Left ventricle myocardium inferior (tissue), 1 donor: Measurements from ENCODE around the gene PPP2R2C. TPM values are rescaled to one million over a fixed set of nuclear protein-coding genes. Genes with fewer than 3 reads are reported as not detected.

Experiments used
- DNase-seq: peaks from one replicate; pipeline ENCODE4 v3.0.0-alpha.2; 2020
- H3K27ac ChIP-seq: fragments of 200-600 bp; replicated peaks from 2 replicates; pipeline ENCODE4 v1.8.0; 2021
- H3K27me3 ChIP-seq: fragments of 200-600 bp; 2 replicates; pipeline ENCODE4 v1.8.0; 2021; ENCODE audit warnings: low read depth
- H3K36me3 ChIP-seq: fragments of 200-600 bp; 2 replicates; pipeline ENCODE4 v1.8.0; 2021
- H3K4me1 ChIP-seq: fragments of 200-600 bp; 2 replicates; pipeline ENCODE4 v1.8.0; 2021
- H3K4me3 ChIP-seq: fragments of 200-600 bp; 2 replicates; pipeline ENCODE4 v1.8.0; 2021; ENCODE audit warnings: mild to moderate bottlenecking, moderate library complexity
- H3K9me3 ChIP-seq: fragments of 200-600 bp; replicated peaks from 2 replicates; pipeline ENCODE4 v1.8.0; 2021
- CTCF ChIP-seq: fragments of 200-600 bp; IDR thresholded peaks from 2 replicates; pipeline ENCODE4 v1.8.0; 2021; ENCODE audit warnings: antibody characterized with exemption, mild to moderate bottlenecking, borderline replicate concordance
- intact Hi-C: fragments of 100-400 bp; cut with micrococcal nuclease; formaldehyde crosslinking; loops from one replicate; pipeline ENCODE4 v1.11.0; 2022
- total RNA-seq: library from RNA; stranded (reverse); fragmentation: NEBNext Ultra II Directional; extraction: Animal tissue kit (Norgen Biotek cat#: 25700); gene quantifications from one replicate; pipeline ENCODE4 v1.2.1, GENCODE V29; 2021
- donor health status: DM: no; HTN: yes; CAD: no; lungs with severe emphysema.

Gene PPP2R2C
- total RNA-seq, 1 donor from 2014 or later, result 9.7 TPM

GRCh38 chr4:6516281-6516680 is 43.9 kb upstream of the PPP2R2C start:
- H3K27me3 ChIP-seq, result peaks cover 18% of the 10 kb centered on the region
- intact Hi-C loops, result no loop called here
- peaks cover 4% of the 10 kb centered on the region for H3K4me1 ChIP-seq
- H3K9me3 ChIP-seq, result peaks cover 26% of the 10 kb centered on the region
- TF ChIP-seq CTCF, result no peak
- H3K27ac ChIP-seq, result peak overlapping the region; percentile 48
- no peak for DNase-seq
- no peaks in the 10 kb centered on the region for H3K36me3 ChIP-seq
- no peak overlapping the region for H3K4me3 ChIP-seq

GRCh38 chr4:6513678-6514077 is 41.3 kb upstream of the PPP2R2C start:
- no peak for DNase-seq

GRCh38 chr4:6509587-6509986 is 37.2 kb upstream of the PPP2R2C start:
- no peaks in the 10 kb centered on the region for H3K36me3 ChIP-seq
- DNase-seq, result no peak
- intact Hi-C loops, result no loop called here
- no peak for TF ChIP-seq CTCF
- H3K9me3 ChIP-seq, result peaks cover 33% of the 10 kb centered on the region
- H3K27ac ChIP-seq, result no peak overlapping the region
- H3K4me3 ChIP-seq, result no peak overlapping the region
- no peaks in the 10 kb centered on the region for H3K4me1 ChIP-seq
- no peaks in the 10 kb centered on the region for H3K27me3 ChIP-seq

More at GRCh38 chr4:6513678-6514077, 41.3 kb upstream of the PPP2R2C start:
- H3K9me3 ChIP-seq, result peaks cover 21% of the 10 kb centered on the region
- H3K4me3 ChIP-seq, result no peak overlapping the region
- intact Hi-C loops, result no loop called here
- H3K36me3 ChIP-seq, result no peaks in the 10 kb centered on the region
- no peaks in the 10 kb centered on the region for H3K27me3 ChIP-seq
- peaks cover 4% of the 10 kb centered on the region for H3K4me1 ChIP-seq
- H3K27ac ChIP-seq, result no peak overlapping the region
- no peak for TF ChIP-seq CTCF

GRCh38 chr4:6507345-6507744 is 34.9 kb upstream of the PPP2R2C start:
- H3K27me3 ChIP-seq, result peaks cover under 1% of the 10 kb centered on the region
- H3K4me1 ChIP-seq, result no peaks in the 10 kb centered on the region
- no peak overlapping the region for H3K27ac ChIP-seq
- TF ChIP-seq CTCF, result no peak
- no peaks in the 10 kb centered on the region for H3K36me3 ChIP-seq
- H3K4me3 ChIP-seq, result no peak overlapping the region
- intact Hi-C loops, result no loop called here
- no peak for DNase-seq
- peaks cover 34% of the 10 kb centered on the region for H3K9me3 ChIP-seq

DNA sequence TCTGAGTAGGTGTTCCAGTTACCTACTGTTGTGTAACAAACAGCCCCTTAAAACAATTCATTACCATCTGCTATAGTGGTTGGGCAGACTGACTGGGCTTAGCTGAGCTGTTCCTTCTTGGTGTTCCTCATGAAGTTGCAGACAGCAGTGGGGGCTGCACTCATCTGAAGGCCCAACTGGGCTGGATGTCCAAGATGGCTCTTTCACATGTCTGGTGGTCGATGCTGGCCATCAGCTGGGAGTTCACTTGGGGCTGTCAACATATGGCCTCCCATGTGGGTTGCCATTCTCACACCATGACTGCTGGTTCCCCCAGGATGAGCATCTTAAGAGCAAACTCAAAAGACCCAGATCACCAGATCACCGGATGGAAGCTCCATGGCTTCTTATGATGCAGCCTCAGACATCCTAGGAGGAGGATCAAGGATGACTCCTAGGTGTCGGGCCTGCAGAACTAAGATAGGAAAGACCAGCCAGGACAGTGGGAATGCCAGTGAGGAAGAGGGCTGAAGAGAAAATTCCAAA is 34.3 kb upstream of the PPP2R2C start:
- no peaks in the 10 kb centered on the region for H3K4me1 ChIP-seq
- intact Hi-C loops, result no loop called here
- H3K9me3 ChIP-seq, result peaks cover 34% of the 10 kb centered on the region
- H3K36me3 ChIP-seq, result no peaks in the 10 kb centered on the region
- TF ChIP-seq CTCF, result no peak
- peaks cover 7% of the 10 kb centered on the region for H3K27me3 ChIP-seq
- H3K4me3 ChIP-seq, result no peak overlapping the region
- DNase-seq, result no peak
- no peak overlapping the region for H3K27ac ChIP-seq
